ENCODE measurements around the gene PERCC1. TPM values are rescaled to one million over a fixed set of nuclear protein-coding genes. Genes with fewer than 3 reads are reported as not detected.
"Not testable (repeated sequence)": the region's sequence is repeated elsewhere in the genome, so short reads cannot be mapped to it uniquely, and the experiment has no call there.

The PERCC1 gene
- total RNA-seq, 1 experiment from 2014 or later = not detected

- peak overlapping the region; percentile 50 for H3K27ac Mint-ChIP-seq (ENCODE audit: unreplicated experiment)
- no TSS peak for BruUV-seq (replicated peaks)
- H3K9me3 Mint-ChIP-seq (ENCODE audit: low read depth, unreplicated experiment) = peaks cover 3% of the 10 kb centered on the region
- no peak for DNase-seq
- peak overlapping the region; percentile 70 for H3K4me3 Mint-ChIP-seq (ENCODE audit: low read depth, unreplicated experiment)
- H3K4me1 Mint-ChIP-seq (ENCODE audit: low read depth, unreplicated experiment) = peaks cover 8% of the 10 kb centered on the region
- intact Hi-C loops (cut with micrococcal nuclease; ENCODE audit: unreplicated experiment) = no loop called here
- TF ChIP-seq CTCF (IDR thresholded peaks at IDR 0.05; ENCODE audit: unreplicated experiment) = no peak
- peaks cover 33% of the 10 kb centered on the region for H3K36me3 Mint-ChIP-seq (ENCODE audit: insufficient read depth, unreplicated experiment)
- CTCF ChIA-PET = interaction anchor here (0.6 to 1.0 kb wide), 3 partner anchors 16 to 55 kb away, joined by 3 to 4 read pairs (median 4); partner anchors contain the start of genes TELO2 and UQCC4
- H3K27me3 Mint-ChIP-seq (ENCODE audit: unreplicated experiment) = peaks cover 2% of the 10 kb centered on the region
Measured at GRCh38 chr16:1475552-1476114, 44.8 kb downstream of the PERCC1 start.

GRCh38 chr16:1477033-1477432, 46.2 kb downstream of the PERCC1 start:
- intact Hi-C loops (cut with micrococcal nuclease; ENCODE audit: unreplicated experiment) = no loop called here
- no peaks in the 10 kb centered on the region for H3K4me1 Mint-ChIP-seq (ENCODE audit: low read depth, unreplicated experiment)
- peaks cover 33% of the 10 kb centered on the region for H3K36me3 Mint-ChIP-seq (ENCODE audit: insufficient read depth, unreplicated experiment)
- no peak overlapping the region for H3K27ac Mint-ChIP-seq (ENCODE audit: unreplicated experiment)
- H3K27me3 Mint-ChIP-seq (ENCODE audit: unreplicated experiment) = peaks cover 16% of the 10 kb centered on the region
- CTCF ChIA-PET = no interaction called here
- TF ChIP-seq CTCF (IDR thresholded peaks at IDR 0.05; ENCODE audit: unreplicated experiment) = no peak
- H3K9me3 Mint-ChIP-seq (ENCODE audit: low read depth, unreplicated experiment) = peaks cover 3% of the 10 kb centered on the region
- BruUV-seq (replicated peaks) = no TSS peak
- H3K4me3 Mint-ChIP-seq (ENCODE audit: low read depth, unreplicated experiment) = no peak overlapping the region
- no peak for DNase-seq

GRCh38 chr16:1478937-1479336, 48.1 kb downstream of the PERCC1 start:
- intact Hi-C loops (cut with micrococcal nuclease; ENCODE audit: unreplicated experiment); H3K9me3 Mint-ChIP-seq (ENCODE audit: low read depth, unreplicated experiment); CTCF ChIA-PET; H3K27ac Mint-ChIP-seq (ENCODE audit: unreplicated experiment); BruUV-seq (replicated peaks); H3K4me3 Mint-ChIP-seq (ENCODE audit: low read depth, unreplicated experiment); H3K4me1 Mint-ChIP-seq (ENCODE audit: low read depth, unreplicated experiment); DNase-seq: not testable (repeated sequence)
- Mint-ChIP-seq H3K27me3 (ENCODE audit: unreplicated experiment) (peaks cover 35% of the 10 kb centered on the region), H3K36me3 (ENCODE audit: insufficient read depth, unreplicated experiment) (peaks cover 22% of the 10 kb centered on the region)

GRCh38 chr16:1481906-1482835, 51.3 kb downstream of the PERCC1 start:
- BruUV-seq (replicated peaks) = no TSS peak
- intact Hi-C loops (cut with micrococcal nuclease; ENCODE audit: unreplicated experiment) = no loop called here
- Mint-ChIP-seq H3K4me1 (ENCODE audit: low read depth, unreplicated experiment) (no peaks in the 10 kb centered on the region), H3K36me3 (ENCODE audit: insufficient read depth, unreplicated experiment) (no peaks in the 10 kb centered on the region), H3K4me3 (ENCODE audit: low read depth, unreplicated experiment) (no peak overlapping the region), H3K9me3 (ENCODE audit: low read depth, unreplicated experiment) (peaks cover 3% of the 10 kb centered on the region), H3K27ac (ENCODE audit: unreplicated experiment) (no peak overlapping the region), H3K27me3 (ENCODE audit: unreplicated experiment) (peaks cover 56% of the 10 kb centered on the region)
- peak; percentile 26 for DNase-seq
- CTCF ChIA-PET = no interaction called here
- no peak for TF ChIP-seq CTCF (IDR thresholded peaks at IDR 0.05; ENCODE audit: unreplicated experiment)

Other genes starting within 250 kb of the PERCC1 start
- not detected in 2 replicates for gene TPSG1, start 205.8 kb upstream of the PERCC1 start, total RNA-seq (2022)
- gene TPSB2, start 200.9 kb upstream of the PERCC1 start, total RNA-seq (2022) = not detected in 2 replicates
- not detected in 2 replicates for gene TPSAB1, start 190.4 kb upstream of the PERCC1 start, total RNA-seq (2022)
- not detected in 2 replicates for gene TPSD1, start 175.0 kb upstream of the PERCC1 start, total RNA-seq (2022)
- gene UBE2I, start 121.4 kb upstream of the PERCC1 start, total RNA-seq (2022) = 261 and 271 TPM in 2 replicates
- 2.4 and 7.0 TPM in 2 replicates for gene BAIAP3, start 97.4 kb upstream of the PERCC1 start, total RNA-seq (2022)
- 59.4 and 72.4 TPM in 2 replicates for gene TSR3, start 79.2 kb upstream of the PERCC1 start, total RNA-seq (2022)
- 63.9 and 80.2 TPM in 2 replicates for gene GNPTG, start 79.1 kb upstream of the PERCC1 start, total RNA-seq (2022)
- 35.5 TPM in 2 replicates for gene UNKL, start 16.4 kb upstream of the PERCC1 start, total RNA-seq (2022)
- gene UQCC4, start 10.3 kb upstream of the PERCC1 start, total RNA-seq (2022) = 16.6 and 23.4 TPM in 2 replicates
- gene CCDC154, start 13.5 kb downstream of the PERCC1 start, total RNA-seq (2022) = 3.2 and 6.1 TPM in 2 replicates
- gene CLCN7, start 44.0 kb downstream of the PERCC1 start, total RNA-seq (2022) = 117 and 122 TPM in 2 replicates
- gene PTX4, start 57.9 kb downstream of the PERCC1 start, total RNA-seq (2022) = not detected in 2 replicates
- gene TELO2, start 62.3 kb downstream of the PERCC1 start, total RNA-seq (2022) = 84.9 and 85.4 TPM in 2 replicates
- not detected in 2 replicates for gene TMEM204, start 102.6 kb downstream of the PERCC1 start, total RNA-seq (2022)
- gene IFT140, start 181.0 kb downstream of the PERCC1 start, total RNA-seq (2022) = 29.2 and 29.8 TPM in 2 replicates
- 29.7 and 33.1 TPM in 2 replicates for gene CRAMP1, start 181.3 kb downstream of the PERCC1 start, total RNA-seq (2022)
- 167 and 185 TPM in 2 replicates for gene JPT2, start 247.2 kb downstream of the PERCC1 start, total RNA-seq (2022)